Hepatocyte (in vitro differentiated cells): ENCODE data around the gene ZBTB49.

Source experiments
- CTCF ChIP-seq: fragments of 200-600 bp; sonication (generic); IDR thresholded peaks from 2 replicates; pipeline ENCODE4 v1.5.1; 2016; ENCODE audit warnings: antibody characterized with exemption, mild to moderate bottlenecking; ENCODE audit not compliant: poor library complexity
- EZH2 ChIP-seq: fragments of 200-600 bp; sonication (generic); IDR thresholded peaks from 2 replicates; pipeline ENCODE4 v1.6.1; 2016; ENCODE audit warnings: antibody characterized with exemption, mild to moderate bottlenecking, borderline replicate concordance

GRCh38 chr4:4248885-4249203 is 41.2 kb upstream of the ZBTB49 start:
- TF ChIP-seq CTCF: no peak
- no peak for TF ChIP-seq EZH2
